OCI-LY7 (cell line): ENCODE measurements around the gene ZBTB20. TPM values are rescaled to one million over a fixed set of nuclear protein-coding genes. Genes with fewer than 3 reads are reported as not detected.

Experiments used
- BruUV-seq: library from RNA; stranded (reverse); fragments of 400-500 nt; replicated peaks from 2 replicates; lab custom pipeline; 2021; lab: Mats Ljungman, UMichigan
- CTCF ChIA-PET: fragments of 300-600 bp; sonication (Branson Sonifier 250); formaldehyde crosslinking; loops from one replicate; lab custom pipeline; 2022; ENCODE audit warnings: antibody characterized with exemption; ENCODE audit not compliant: unreplicated experiment; lab: Charles Lee
- POLR2A ChIA-PET: fragments of 300-600 bp; sonication (Branson Sonifier 250); formaldehyde crosslinking; loops from one replicate; lab custom pipeline; 2022; ENCODE audit warnings: antibody characterized with exemption; lab: Charles Lee
- DNase-seq: peaks from one replicate; pipeline ENCODE4 v3.0.0-alpha.2; 2015; ENCODE audit warnings: low spot score
- H2AFZ ChIP-seq: fragments of 200-600 bp; sonication (generic), shearing (Covaris generic); 2 replicates; pipeline ENCODE4 v1.6.1; 2014; ENCODE audit warnings: mild to moderate bottlenecking, antibody characterized with exemption, low read length, moderate library complexity
- H3K27ac ChIP-seq: fragments of 200-600 bp; sonication (generic); 2 replicates; pipeline ENCODE4 v1.5.1; 2014; ENCODE audit warnings: mixed run types, low read depth, mild to moderate bottlenecking, moderate library complexity, low read length, inconsistent platforms; ENCODE audit not compliant: poor library complexity, severe bottlenecking
- H3K36me3 ChIP-seq: fragments of 200-600 bp; sonication (generic); 2 replicates; pipeline ENCODE4 v1.6.1; 2014; ENCODE audit warnings: mild to moderate bottlenecking, antibody characterized with exemption, low read length, moderate library complexity, mixed read lengths; ENCODE audit not compliant: insufficient read depth
- H3K4me1 ChIP-seq: fragments of 200-600 bp; sonication (generic); 2 replicates; pipeline ENCODE4 v1.5.1; 2014; ENCODE audit warnings: mild to moderate bottlenecking, low read length; ENCODE audit not compliant: insufficient read depth, poor library complexity, severe bottlenecking
- H3K4me2 ChIP-seq: fragments of 200-600 bp; sonication (generic); 2 replicates; pipeline ENCODE4 v1.6.1; 2014; ENCODE audit warnings: mild to moderate bottlenecking, low read length
- H3K4me3 ChIP-seq: fragments of 200-600 bp; sonication (generic); 2 replicates; pipeline ENCODE4 v1.5.1; 2014; ENCODE audit warnings: mild to moderate bottlenecking, low read depth, low read length; ENCODE audit not compliant: poor library complexity, severe bottlenecking
- H3K79me2 ChIP-seq: fragments of 200-600 bp; sonication (generic); 2 replicates; pipeline ENCODE4 v1.6.1; 2016; ENCODE audit warnings: low read depth, mild to moderate bottlenecking, low read length, moderate library complexity, mixed read lengths; ENCODE audit not compliant: insufficient read depth
- H3K9me2 ChIP-seq: fragments of 200-600 bp; sonication (generic); 2 replicates; pipeline ENCODE4 v1.6.1; 2016; ENCODE audit warnings: mild to moderate bottlenecking, low read length, mixed read lengths; ENCODE audit not compliant: insufficient read depth
- H3K9me3 ChIP-seq: fragments of 200-600 bp; sonication (generic); 2 replicates; pipeline ENCODE4 v1.6.1; 2014; ENCODE audit warnings: mild to moderate bottlenecking, mixed run types, low read length, mixed read lengths
- H4K20me1 ChIP-seq: fragments of 200-600 bp; sonication (generic); 2 replicates; pipeline ENCODE4 v1.6.1; 2014; ENCODE audit warnings: mild to moderate bottlenecking, antibody characterized with exemption, low read length, moderate library complexity, mixed read lengths; ENCODE audit not compliant: insufficient read depth
- EZH2phosphoT487 ChIP-seq: fragments of 200-600 bp; sonication (generic); IDR thresholded peaks from 2 replicates; pipeline ENCODE4 v1.6.1; 2018; ENCODE audit warnings: low read depth, borderline replicate concordance, mild to moderate bottlenecking, mixed run types, antibody characterized with exemption, low read length, moderate library complexity, mixed read lengths
- intact Hi-C: fragments of 100-400 bp; cut with micrococcal nuclease; formaldehyde crosslinking; loops from one replicate; pipeline ENCODE4 v1.10.0; 2022; ENCODE audit not compliant: unreplicated experiment
- total RNA-seq, 2 experiments: library from RNA; depleted of rRNA in 1 of 2; stranded (reverse); fragments of >200 nt in 1 of 2; shearing (Covaris generic) in 1 of 2; gene quantifications; 2 replicates each; pipeline ENCODE4 v1.2.3, GENCODE V29; 2014 to 2022
- TF ChIP-seq, protein P1 (sequence below): fragments of 200-600 bp; sonication (generic); conservative IDR thresholded peaks from 2 replicates; pipeline ENCODE4 v1.5.1; 2014; ENCODE audit warnings: mild to moderate bottlenecking, antibody characterized with exemption, low read length, moderate library complexity, mixed read lengths

Gene ZBTB20
- total RNA-seq, 2 experiments from 2014 or later = 5.5 to 11.8 TPM

DNA sequence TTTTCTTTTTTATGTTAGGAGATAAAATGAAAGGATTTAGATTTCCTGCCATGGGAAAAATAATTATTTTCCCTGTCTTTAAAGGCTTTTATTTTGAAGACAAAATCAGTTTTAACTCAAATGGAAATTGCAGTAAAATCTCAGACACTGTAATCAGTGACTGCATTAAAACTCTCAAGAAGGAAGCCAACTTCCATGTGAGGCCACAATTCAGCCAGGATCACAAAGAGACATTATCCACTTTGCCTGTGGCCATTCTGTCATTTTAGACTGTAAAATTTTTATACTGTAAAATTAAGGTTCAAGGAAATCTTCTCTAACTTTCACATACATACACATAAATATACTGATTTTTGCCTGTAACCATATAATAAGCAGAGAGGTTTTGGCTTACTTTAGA, 549.2 kb downstream of the ZBTB20 start:
- TF ChIP-seq EZH2phosphoT487 = no peak
- TF ChIP-seq, protein P1, sequence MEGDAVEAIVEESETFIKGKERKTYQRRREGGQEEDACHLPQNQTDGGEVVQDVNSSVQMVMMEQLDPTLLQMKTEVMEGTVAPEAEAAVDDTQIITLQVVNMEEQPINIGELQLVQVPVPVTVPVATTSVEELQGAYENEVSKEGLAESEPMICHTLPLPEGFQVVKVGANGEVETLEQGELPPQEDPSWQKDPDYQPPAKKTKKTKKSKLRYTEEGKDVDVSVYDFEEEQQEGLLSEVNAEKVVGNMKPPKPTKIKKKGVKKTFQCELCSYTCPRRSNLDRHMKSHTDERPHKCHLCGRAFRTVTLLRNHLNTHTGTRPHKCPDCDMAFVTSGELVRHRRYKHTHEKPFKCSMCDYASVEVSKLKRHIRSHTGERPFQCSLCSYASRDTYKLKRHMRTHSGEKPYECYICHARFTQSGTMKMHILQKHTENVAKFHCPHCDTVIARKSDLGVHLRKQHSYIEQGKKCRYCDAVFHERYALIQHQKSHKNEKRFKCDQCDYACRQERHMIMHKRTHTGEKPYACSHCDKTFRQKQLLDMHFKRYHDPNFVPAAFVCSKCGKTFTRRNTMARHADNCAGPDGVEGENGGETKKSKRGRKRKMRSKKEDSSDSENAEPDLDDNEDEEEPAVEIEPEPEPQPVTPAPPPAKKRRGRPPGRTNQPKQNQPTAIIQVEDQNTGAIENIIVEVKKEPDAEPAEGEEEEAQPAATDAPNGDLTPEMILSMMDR = no peak
- Histone ChIP-seq H3K36me3 (no peaks in the 10 kb centered on the region), H3K4me1 (no peaks in the 10 kb centered on the region), H3K4me3 (no peak overlapping the region), H4K20me1 (no peaks in the 10 kb centered on the region), H3K9me3 (no peaks in the 10 kb centered on the region), H3K4me2 (no peak overlapping the region), H3K79me2 (no peaks in the 10 kb centered on the region), H3K9me2 (no peaks in the 10 kb centered on the region), H2AFZ (no peak overlapping the region), H3K27ac (no peak overlapping the region)
- intact Hi-C loops = no loop called here
- no TSS peak for BruUV-seq
- POLR2A ChIA-PET = no interaction called here
- DNase-seq = no peak
- CTCF ChIA-PET = no interaction called here

DNA sequence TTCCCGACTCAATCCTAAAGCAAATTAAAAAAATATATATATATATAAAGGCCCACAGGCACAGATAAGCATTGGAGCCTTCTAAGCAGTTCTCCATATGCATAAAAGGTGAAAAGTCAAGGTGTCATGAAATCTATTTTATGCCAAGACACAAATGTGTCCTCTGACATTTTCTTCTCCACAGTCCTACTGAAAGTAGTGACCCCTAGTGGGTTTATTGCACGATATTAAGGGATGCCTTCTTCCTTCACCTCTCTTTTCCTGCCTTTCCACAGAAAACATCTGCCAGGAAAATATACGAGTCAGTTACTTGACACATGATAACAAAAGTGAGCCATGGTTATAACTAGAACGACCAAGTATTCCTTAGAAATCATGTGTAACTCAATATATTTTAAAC, 550.1 kb downstream of the ZBTB20 start:
- BruUV-seq = no TSS peak
- TF ChIP-seq, protein P1 = peak; percentile 43; the same call in 1 of the 2 replicates
- TF ChIP-seq EZH2phosphoT487 = no peak
- H3K27ac ChIP-seq = no peak overlapping the region
- no peak overlapping the region for H3K4me3 ChIP-seq
- no peaks in the 10 kb centered on the region for H3K4me1 ChIP-seq
- no peaks in the 10 kb centered on the region for H4K20me1 ChIP-seq
- ChIA-PET CTCF (no interaction called here), POLR2A (no interaction called here)
- no peaks in the 10 kb centered on the region for H3K79me2 ChIP-seq
- no peaks in the 10 kb centered on the region for H3K9me3 ChIP-seq
- H3K36me3 ChIP-seq = no peaks in the 10 kb centered on the region
- no peak overlapping the region for H3K4me2 ChIP-seq
- intact Hi-C loops = no loop called here
- DNase-seq = no peak
- no peaks in the 10 kb centered on the region for H3K9me2 ChIP-seq
- H2AFZ ChIP-seq = no peak overlapping the region

DNA sequence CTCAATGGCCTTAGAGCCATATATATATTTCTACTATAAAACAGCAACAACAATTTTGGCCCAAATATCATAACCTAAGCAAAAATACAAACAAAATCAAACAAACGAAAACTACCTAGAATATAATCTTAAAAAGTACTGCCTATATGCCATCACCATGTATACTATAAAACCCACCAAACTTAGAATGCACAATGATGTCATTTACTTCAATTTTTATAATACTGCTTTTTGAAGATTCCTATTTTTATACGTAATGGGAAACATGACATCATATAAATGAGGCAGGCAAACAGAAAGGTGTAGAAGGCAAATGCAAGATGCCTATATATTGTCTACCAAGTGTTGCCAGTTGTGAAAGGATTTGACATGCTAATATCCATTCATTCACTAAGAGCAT, 550.9 kb downstream of the ZBTB20 start:
- Histone ChIP-seq H3K9me3 (no peaks in the 10 kb centered on the region), H3K9me2 (no peaks in the 10 kb centered on the region), H4K20me1 (no peaks in the 10 kb centered on the region), H3K79me2 (no peaks in the 10 kb centered on the region), H3K4me3 (no peak overlapping the region), H2AFZ (no peak overlapping the region), H3K36me3 (no peaks in the 10 kb centered on the region), H3K4me2 (no peak overlapping the region), H3K4me1 (no peaks in the 10 kb centered on the region), H3K27ac (no peak overlapping the region)
- ChIA-PET CTCF (no interaction called here), POLR2A (interaction anchor here (1.4 kb wide), 1 partner anchor 12 kb away, joined by 6 read pairs; no protein-coding TSS in a partner anchor)
- TF ChIP-seq, protein P1 = no peak
- TF ChIP-seq EZH2phosphoT487 = no peak
- no peak for DNase-seq
- no TSS peak for BruUV-seq
- intact Hi-C loops = no loop called here
